Measurements from ENCODE around the gene MBD3.

MBD3 gene

GRCh38 chr19:1626417-1627010 lies 33.8 kb upstream of the MBD3 start:
- peaks cover 33% of the 10 kb centered on the region for H3K36me3 ChIP-seq (replicated peaks)
- in situ Hi-C loops (cut with MboI; ENCODE audit: low sequenced_read_pairs) = no loop called here
- H3K27me3 ChIP-seq (ENCODE audit: low read depth) = no peaks in the 10 kb centered on the region
- no peaks in the 10 kb centered on the region for H3K4me1 ChIP-seq
- no peak for DNase-seq (ENCODE audit: low spot score in 2 of 2)
- H3K4me3 ChIP-seq = no peak overlapping the region
- H3K9me3 ChIP-seq = no peaks in the 10 kb centered on the region

GRCh38 chr19:1624458-1624857 lies 31.8 kb upstream of the MBD3 start:
- Histone ChIP-seq H3K27me3 (ENCODE audit: low read depth) (no peaks in the 10 kb centered on the region), H3K4me3 (no peak overlapping the region), H3K9me3 (no peaks in the 10 kb centered on the region), H3K4me1 (no peaks in the 10 kb centered on the region), H3K36me3 (replicated peaks) (peaks cover 46% of the 10 kb centered on the region)
- in situ Hi-C loops (cut with MboI; ENCODE audit: low sequenced_read_pairs) = no loop called here
- peak; percentile 42 to 85 for DNase-seq (ENCODE audit: low spot score in 2 of 2)

GRCh38 chr19:1622541-1622940 lies 29.9 kb upstream of the MBD3 start:
- no peak for DNase-seq (ENCODE audit: low spot score in 2 of 2)
- H3K4me1 ChIP-seq = no peaks in the 10 kb centered on the region
- H3K9me3 ChIP-seq = no peaks in the 10 kb centered on the region
- in situ Hi-C loops (cut with MboI; ENCODE audit: low sequenced_read_pairs) = no loop called here
- peaks cover 63% of the 10 kb centered on the region for H3K36me3 ChIP-seq (replicated peaks)
- no peaks in the 10 kb centered on the region for H3K27me3 ChIP-seq (ENCODE audit: low read depth)
- H3K4me3 ChIP-seq = no peak overlapping the region

GRCh38 chr19:1622007-1622406 lies 29.3 kb upstream of the MBD3 start:
- no peak for DNase-seq (ENCODE audit: low spot score in 2 of 2)
- in situ Hi-C loops (cut with MboI; ENCODE audit: low sequenced_read_pairs) = no loop called here
- Histone ChIP-seq H3K9me3 (no peaks in the 10 kb centered on the region), H3K36me3 (replicated peaks) (peaks cover 68% of the 10 kb centered on the region), H3K4me1 (no peaks in the 10 kb centered on the region), H3K27me3 (ENCODE audit: low read depth) (no peaks in the 10 kb centered on the region), H3K4me3 (no peak overlapping the region)

- no peak overlapping the region for H3K4me3 ChIP-seq
- no peaks in the 10 kb centered on the region for H3K9me3 ChIP-seq
- in situ Hi-C loops (cut with MboI; ENCODE audit: low sequenced_read_pairs) = no loop called here
- no peaks in the 10 kb centered on the region for H3K27me3 ChIP-seq (ENCODE audit: low read depth)
- no peaks in the 10 kb centered on the region for H3K4me1 ChIP-seq
- peaks cover 73% of the 10 kb centered on the region for H3K36me3 ChIP-seq (replicated peaks)
- no peak for DNase-seq (ENCODE audit: low spot score in 2 of 2)
Observed at GRCh38 chr19:1621574-1621973, 28.9 kb upstream of the MBD3 start.

GRCh38 chr19:1621021-1621420 lies 28.4 kb upstream of the MBD3 start:
- H3K36me3 ChIP-seq (replicated peaks) = peaks cover 75% of the 10 kb centered on the region
- DNase-seq (ENCODE audit: low spot score in 2 of 2) = no peak
- no peak overlapping the region for H3K4me3 ChIP-seq
- H3K4me1 ChIP-seq = no peaks in the 10 kb centered on the region
- H3K27me3 ChIP-seq (ENCODE audit: low read depth) = no peaks in the 10 kb centered on the region
- in situ Hi-C loops (cut with MboI; ENCODE audit: low sequenced_read_pairs) = no loop called here
- no peaks in the 10 kb centered on the region for H3K9me3 ChIP-seq

GRCh38 chr19:1620502-1620901 lies 27.8 kb upstream of the MBD3 start:
- in situ Hi-C loops (cut with MboI; ENCODE audit: low sequenced_read_pairs) = no loop called here
- H3K4me1 ChIP-seq = no peaks in the 10 kb centered on the region
- H3K36me3 ChIP-seq (replicated peaks) = peaks cover 75% of the 10 kb centered on the region
- no peaks in the 10 kb centered on the region for H3K9me3 ChIP-seq
- H3K4me3 ChIP-seq = no peak overlapping the region
- DNase-seq (ENCODE audit: low spot score in 2 of 2) = no peak
- no peaks in the 10 kb centered on the region for H3K27me3 ChIP-seq (ENCODE audit: low read depth)

- DNase-seq (ENCODE audit: low spot score in 2 of 2) = no peak
- Histone ChIP-seq H3K4me1 (no peaks in the 10 kb centered on the region), H3K4me3 (no peak overlapping the region), H3K9me3 (no peaks in the 10 kb centered on the region), H3K36me3 (replicated peaks) (peaks cover 75% of the 10 kb centered on the region), H3K27me3 (ENCODE audit: low read depth) (no peaks in the 10 kb centered on the region)
- in situ Hi-C loops (cut with MboI; ENCODE audit: low sequenced_read_pairs) = no loop called here
Observed at GRCh38 chr19:1619703-1620102, 27.0 kb upstream of the MBD3 start.

- no peaks in the 10 kb centered on the region for H3K27me3 ChIP-seq (ENCODE audit: low read depth)
- no peak for DNase-seq (ENCODE audit: low spot score in 2 of 2)
- H3K9me3 ChIP-seq = no peaks in the 10 kb centered on the region
- in situ Hi-C loops (cut with MboI; ENCODE audit: low sequenced_read_pairs) = no loop called here
- H3K4me3 ChIP-seq = no peak overlapping the region
- H3K4me1 ChIP-seq = no peaks in the 10 kb centered on the region
- H3K36me3 ChIP-seq (replicated peaks) = peaks cover 76% of the 10 kb centered on the region
Observed at GRCh38 chr19:1619094-1619439, 26.4 kb upstream of the MBD3 start.

GRCh38 chr19:1618157-1619093 lies 25.8 kb upstream of the MBD3 start:
- Histone ChIP-seq H3K27me3 (ENCODE audit: low read depth) (no peaks in the 10 kb centered on the region), H3K36me3 (replicated peaks) (peaks cover 76% of the 10 kb centered on the region), H3K4me1 (no peaks in the 10 kb centered on the region), H3K9me3 (no peaks in the 10 kb centered on the region), H3K4me3 (no peak overlapping the region)
- peak in 1 of 2 experiments; percentile 64 for DNase-seq (ENCODE audit: low spot score in 2 of 2)
- in situ Hi-C loops (cut with MboI; ENCODE audit: low sequenced_read_pairs) = no loop called here

GRCh38 chr19:1616875-1617274 lies 24.2 kb upstream of the MBD3 start:
- in situ Hi-C loops (cut with MboI; ENCODE audit: low sequenced_read_pairs) = no loop called here
- DNase-seq (ENCODE audit: low spot score in 2 of 2) = no peak
- Histone ChIP-seq H3K27me3 (ENCODE audit: low read depth) (no peaks in the 10 kb centered on the region), H3K4me1 (no peaks in the 10 kb centered on the region), H3K9me3 (no peaks in the 10 kb centered on the region), H3K4me3 (no peak overlapping the region), H3K36me3 (replicated peaks) (peaks cover 82% of the 10 kb centered on the region)

GRCh38 chr19:1616396-1616795 lies 23.7 kb upstream of the MBD3 start:
- in situ Hi-C loops (cut with MboI; ENCODE audit: low sequenced_read_pairs) = no loop called here
- Histone ChIP-seq H3K27me3 (ENCODE audit: low read depth) (no peaks in the 10 kb centered on the region), H3K4me3 (no peak overlapping the region), H3K9me3 (no peaks in the 10 kb centered on the region), H3K36me3 (replicated peaks) (peaks cover 84% of the 10 kb centered on the region), H3K4me1 (no peaks in the 10 kb centered on the region)
- DNase-seq (ENCODE audit: low spot score in 2 of 2) = no peak

- in situ Hi-C loops (cut with MboI; ENCODE audit: low sequenced_read_pairs) = no loop called here
- Histone ChIP-seq H3K4me1 (no peaks in the 10 kb centered on the region), H3K4me3 (no peak overlapping the region), H3K9me3 (no peaks in the 10 kb centered on the region), H3K27me3 (ENCODE audit: low read depth) (no peaks in the 10 kb centered on the region), H3K36me3 (replicated peaks) (peaks cover 84% of the 10 kb centered on the region)
- no peak for DNase-seq (ENCODE audit: low spot score in 2 of 2)
Observed at GRCh38 chr19:1615156-1615765, 22.6 kb upstream of the MBD3 start.

Measured in HAP-1 (cell line).